ENCODE data around the gene ASTL. TPM values are rescaled to one million over a fixed set of nuclear protein-coding genes. Genes with fewer than 3 reads are reported as not detected.
A peak's percentile ranks its signal among the peaks of the same experiment; 100 is the strongest.

ASTL gene
- polyA plus RNA-seq, 2 donors: 0.26 to 0.32 TPM

- no peak overlapping the region for H3K4me3 ChIP-seq (ENCODE audit: low read depth in 1 of 2, low read length in 2 of 2)
- WGBS, 2 donors: 96 to 97% methylated on average over 23 to 24 of the region's 24 CpGs
These were observed 23.3 kb downstream of the ASTL start for GRCh38 chr2:96114903-96115581.

DNA sequence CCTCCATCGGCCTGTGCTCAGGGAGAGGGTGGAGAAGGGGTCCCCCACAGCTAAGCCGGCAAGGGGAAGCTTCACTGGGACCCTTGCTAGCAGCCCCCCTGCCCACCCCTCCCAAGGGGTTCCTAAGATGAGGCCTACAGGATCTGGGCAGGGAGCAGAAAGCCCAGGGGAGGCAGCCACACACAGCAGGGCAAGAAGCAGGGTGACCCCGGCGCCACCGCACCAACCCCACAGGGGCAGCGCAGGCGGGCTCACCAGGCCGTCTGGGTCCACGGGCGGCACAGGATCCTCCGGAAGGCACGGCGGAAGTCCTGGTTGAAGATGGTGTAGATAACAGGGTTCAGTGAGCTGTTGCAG, 23.8 kb downstream of the ASTL start:
- H3K36me3 ChIP-seq (ENCODE audit: control insufficient read depth in 2 of 2, insufficient read depth in 2 of 2, low read length in 1 of 2): no peaks in the 10 kb centered on the region
- 89 to 92% methylated on average over 13 of the region's 13 CpGs for WGBS, 2 donors
- no peak overlapping the region for H3K27ac ChIP-seq (ENCODE audit: low read depth in 2 of 2, low read length in 1 of 2)
- H3K4me1 ChIP-seq (ENCODE audit: control insufficient read depth in 2 of 2, insufficient read depth in 2 of 2, low read length in 1 of 2): peaks cover 3 to 8% of the 10 kb centered on the region in 2 donors
- peak overlapping the region in 1 of 2 donors; percentile 8 for H3K4me3 ChIP-seq (ENCODE audit: low read depth in 1 of 2, low read length in 2 of 2)
- H3K9me3 ChIP-seq (ENCODE audit: control insufficient read depth in 2 of 2, insufficient read depth in 1 of 2, low read depth in 1 of 2, low read length in 1 of 2): peaks cover 0 to 6% of the 10 kb centered on the region in 2 donors
- H3K27me3 ChIP-seq (ENCODE audit: control insufficient read depth in 1 of 2, insufficient read depth in 2 of 2, low read length in 2 of 2): no peaks in the 10 kb centered on the region

More at GRCh38 chr2:96114903-96115581, 23.3 kb downstream of the ASTL start:
- no peaks in the 10 kb centered on the region for H3K27me3 ChIP-seq (ENCODE audit: control insufficient read depth in 1 of 2, insufficient read depth in 2 of 2, low read length in 2 of 2)
- no peaks in the 10 kb centered on the region for H3K36me3 ChIP-seq (ENCODE audit: control insufficient read depth in 2 of 2, insufficient read depth in 2 of 2, low read length in 1 of 2)
- peaks cover 0 to 6% of the 10 kb centered on the region in 2 donors for H3K9me3 ChIP-seq (ENCODE audit: control insufficient read depth in 2 of 2, insufficient read depth in 1 of 2, low read depth in 1 of 2, low read length in 1 of 2)
- H3K27ac ChIP-seq (ENCODE audit: low read depth in 2 of 2, low read length in 1 of 2): no peak overlapping the region
- peaks cover 3 to 8% of the 10 kb centered on the region in 2 donors for H3K4me1 ChIP-seq (ENCODE audit: control insufficient read depth in 2 of 2, insufficient read depth in 2 of 2, low read length in 1 of 2)

DNA sequence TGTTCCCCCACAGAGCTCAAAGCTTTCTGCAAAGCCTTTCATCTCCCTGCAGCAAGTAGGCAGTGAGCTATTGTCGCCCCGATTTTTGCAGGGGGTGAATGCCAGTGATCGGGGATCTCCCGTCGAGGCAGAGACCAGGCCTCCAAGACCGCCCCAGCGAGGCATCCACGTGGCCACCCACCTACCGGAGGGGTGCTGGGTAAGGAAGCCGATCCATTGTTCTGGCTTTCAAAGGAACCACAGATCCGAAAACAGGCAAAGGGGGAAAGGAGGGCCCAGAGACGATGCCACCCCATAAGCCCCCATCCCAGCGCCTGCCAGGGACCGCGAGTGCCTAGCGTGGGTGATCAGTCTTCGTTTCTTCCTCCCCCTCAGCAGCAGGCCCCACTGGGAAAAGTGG, 24.4 kb downstream of the ASTL start:
- Histone ChIP-seq H3K27me3 (ENCODE audit: control insufficient read depth in 1 of 2, insufficient read depth in 2 of 2, low read length in 2 of 2) (no peaks in the 10 kb centered on the region), H3K27ac (ENCODE audit: low read depth in 2 of 2, low read length in 1 of 2) (no peak overlapping the region)

GRCh38 chr2:96113367-96113677, 25.0 kb downstream of the ASTL start:
- Histone ChIP-seq H3K36me3 (ENCODE audit: control insufficient read depth in 2 of 2, insufficient read depth in 2 of 2, low read length in 1 of 2) (no peaks in the 10 kb centered on the region), H3K4me3 (ENCODE audit: low read depth in 1 of 2, low read length in 2 of 2) (no peak overlapping the region), H3K4me1 (ENCODE audit: control insufficient read depth in 2 of 2, insufficient read depth in 2 of 2, low read length in 1 of 2) (peaks cover 3 to 10% of the 10 kb centered on the region in 2 donors), H3K27me3 (ENCODE audit: control insufficient read depth in 1 of 2, insufficient read depth in 2 of 2, low read length in 2 of 2) (no peaks in the 10 kb centered on the region), H3K27ac (ENCODE audit: low read depth in 2 of 2, low read length in 1 of 2) (no peak overlapping the region), H3K9me3 (ENCODE audit: control insufficient read depth in 2 of 2, insufficient read depth in 1 of 2, low read depth in 1 of 2, low read length in 1 of 2) (peaks cover 0 to 6% of the 10 kb centered on the region in 2 donors)
- 89 to 91% methylated on average over 7 of the region's 7 CpGs for WGBS, 2 donors

More for the DNA sequence above, 24.4 kb downstream of the ASTL start:
- Histone ChIP-seq H3K4me3 (ENCODE audit: low read depth in 1 of 2, low read length in 2 of 2) (no peak overlapping the region), H3K36me3 (ENCODE audit: control insufficient read depth in 2 of 2, insufficient read depth in 2 of 2, low read length in 1 of 2) (no peaks in the 10 kb centered on the region), H3K4me1 (ENCODE audit: control insufficient read depth in 2 of 2, insufficient read depth in 2 of 2, low read length in 1 of 2) (peaks cover 3 to 8% of the 10 kb centered on the region in 2 donors), H3K9me3 (ENCODE audit: control insufficient read depth in 2 of 2, insufficient read depth in 1 of 2, low read depth in 1 of 2, low read length in 1 of 2) (peaks cover 0 to 6% of the 10 kb centered on the region in 2 donors)
- WGBS, 2 donors: 90 to 91% methylated on average over 17 of the region's 17 CpGs

DNA sequence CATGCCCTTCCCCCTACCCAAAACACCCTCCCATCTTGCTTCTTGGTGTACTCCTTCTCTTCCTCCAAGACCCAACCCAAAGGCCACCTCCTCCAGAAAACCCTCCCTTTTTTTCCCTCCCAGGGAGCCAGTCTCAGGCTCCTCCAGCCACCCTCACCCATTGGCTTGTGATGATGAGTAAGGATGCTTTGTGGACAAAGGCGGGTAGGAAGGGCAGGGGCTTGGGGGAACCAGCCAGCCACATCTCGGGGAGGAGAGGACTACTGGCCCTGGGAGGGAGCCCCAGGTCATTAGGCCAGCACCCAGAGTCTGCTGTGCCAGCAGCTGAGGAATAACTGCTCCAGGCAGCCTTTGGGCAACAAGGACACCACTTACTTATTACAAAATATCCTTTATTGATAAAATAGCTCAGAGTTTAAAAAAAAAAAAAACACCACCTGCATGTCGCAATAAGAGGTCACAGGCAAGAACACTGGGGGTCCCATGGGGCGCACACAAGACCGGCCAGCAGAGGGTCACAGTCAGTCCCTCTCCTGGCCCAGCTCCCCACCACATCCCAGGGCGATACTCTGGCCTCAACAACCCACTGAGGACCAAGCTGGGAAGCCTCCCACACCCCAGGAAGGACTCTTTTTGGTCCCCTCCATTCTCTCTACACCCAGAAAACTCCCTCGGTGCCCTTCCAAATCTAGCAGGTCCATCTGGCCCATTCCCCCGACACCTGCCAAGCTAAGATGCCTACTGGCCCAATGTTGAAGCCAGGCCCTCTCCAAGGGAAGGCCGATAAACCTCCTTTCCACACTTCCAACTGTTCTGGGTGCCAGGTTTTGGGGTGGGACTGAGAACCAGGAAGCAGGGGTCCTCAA, 25.6 kb downstream of the ASTL start:
- WGBS, 2 donors: 89 to 90% methylated on average over 9 of the region's 9 CpGs
- H3K4me3 ChIP-seq (ENCODE audit: low read depth in 1 of 2, low read length in 2 of 2): no peak overlapping the region
- H3K27me3 ChIP-seq (ENCODE audit: control insufficient read depth in 1 of 2, insufficient read depth in 2 of 2, low read length in 2 of 2): no peaks in the 10 kb centered on the region
- H3K9me3 ChIP-seq (ENCODE audit: control insufficient read depth in 2 of 2, insufficient read depth in 1 of 2, low read depth in 1 of 2, low read length in 1 of 2): peaks cover 0 to 6% of the 10 kb centered on the region in 2 donors
- H3K27ac ChIP-seq (ENCODE audit: low read depth in 2 of 2, low read length in 1 of 2): no peak overlapping the region
- no peaks in the 10 kb centered on the region for H3K36me3 ChIP-seq (ENCODE audit: control insufficient read depth in 2 of 2, insufficient read depth in 2 of 2, low read length in 1 of 2)
- H3K4me1 ChIP-seq (ENCODE audit: control insufficient read depth in 2 of 2, insufficient read depth in 2 of 2, low read length in 1 of 2): peaks cover 3 to 10% of the 10 kb centered on the region in 2 donors

DNA sequence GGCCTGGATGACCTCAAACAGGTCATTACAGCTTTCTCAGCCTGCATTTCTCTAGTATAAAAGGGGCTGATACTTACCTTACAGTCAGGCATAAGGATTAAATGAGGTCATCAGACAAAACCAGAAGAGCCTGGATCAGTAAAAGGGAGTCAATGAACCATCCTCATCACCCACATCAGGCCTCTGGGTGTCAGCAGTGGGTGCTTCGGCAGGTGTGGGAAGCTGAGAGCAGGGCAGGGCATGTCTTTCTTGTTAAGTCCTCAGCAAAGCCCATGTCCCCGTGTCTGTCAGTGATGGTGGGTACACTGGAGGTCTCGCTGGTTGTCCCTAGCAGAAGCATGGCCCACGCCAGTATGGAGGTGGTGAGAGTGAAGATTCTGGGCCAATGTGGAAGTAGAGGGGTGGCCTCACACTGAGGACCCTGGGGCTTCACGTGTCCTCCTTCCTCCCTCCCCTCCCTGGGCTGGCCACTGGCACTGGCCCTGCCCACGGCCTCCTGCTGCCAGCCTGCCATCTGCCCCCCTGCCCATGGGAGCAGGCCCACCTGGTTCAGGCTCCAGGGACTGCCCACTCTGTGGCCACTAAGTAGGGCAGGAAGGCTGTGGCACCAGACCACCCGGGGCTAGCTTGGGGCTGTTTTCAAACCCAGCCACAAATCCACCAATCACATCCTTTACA, 26.3 kb downstream of the ASTL start:
- Histone ChIP-seq H3K4me1 (ENCODE audit: control insufficient read depth in 2 of 2, insufficient read depth in 2 of 2, low read length in 1 of 2) (peaks cover 3 to 7% of the 10 kb centered on the region in 2 donors), H3K4me3 (ENCODE audit: low read depth in 1 of 2, low read length in 2 of 2) (no peak overlapping the region), H3K27ac (ENCODE audit: low read depth in 2 of 2, low read length in 1 of 2) (no peak overlapping the region), H3K36me3 (ENCODE audit: control insufficient read depth in 2 of 2, insufficient read depth in 2 of 2, low read length in 1 of 2) (no peaks in the 10 kb centered on the region), H3K9me3 (ENCODE audit: control insufficient read depth in 2 of 2, insufficient read depth in 1 of 2, low read depth in 1 of 2, low read length in 1 of 2) (peaks cover 0 to 6% of the 10 kb centered on the region in 2 donors), H3K27me3 (ENCODE audit: control insufficient read depth in 1 of 2, insufficient read depth in 2 of 2, low read length in 2 of 2) (no peaks in the 10 kb centered on the region)
- 74 to 82% methylated on average over 7 of the region's 7 CpGs for WGBS, 2 donors

GRCh38 chr2:96111257-96111640, 27.1 kb downstream of the ASTL start:
- Histone ChIP-seq H3K27ac (ENCODE audit: low read depth in 2 of 2, low read length in 1 of 2) (no peak overlapping the region), H3K4me1 (ENCODE audit: control insufficient read depth in 2 of 2, insufficient read depth in 2 of 2, low read length in 1 of 2) (peaks cover under 1 to 7% of the 10 kb centered on the region in 2 donors), H3K27me3 (ENCODE audit: control insufficient read depth in 1 of 2, insufficient read depth in 2 of 2, low read length in 2 of 2) (no peaks in the 10 kb centered on the region), H3K36me3 (ENCODE audit: control insufficient read depth in 2 of 2, insufficient read depth in 2 of 2, low read length in 1 of 2) (no peaks in the 10 kb centered on the region), H3K9me3 (ENCODE audit: control insufficient read depth in 2 of 2, insufficient read depth in 1 of 2, low read depth in 1 of 2, low read length in 1 of 2) (peaks cover 0 to 6% of the 10 kb centered on the region in 2 donors), H3K4me3 (ENCODE audit: low read depth in 1 of 2, low read length in 2 of 2) (no peak overlapping the region)
- WGBS, 2 donors: 75 to 81% methylated on average over 4 of the region's 4 CpGs

DNA sequence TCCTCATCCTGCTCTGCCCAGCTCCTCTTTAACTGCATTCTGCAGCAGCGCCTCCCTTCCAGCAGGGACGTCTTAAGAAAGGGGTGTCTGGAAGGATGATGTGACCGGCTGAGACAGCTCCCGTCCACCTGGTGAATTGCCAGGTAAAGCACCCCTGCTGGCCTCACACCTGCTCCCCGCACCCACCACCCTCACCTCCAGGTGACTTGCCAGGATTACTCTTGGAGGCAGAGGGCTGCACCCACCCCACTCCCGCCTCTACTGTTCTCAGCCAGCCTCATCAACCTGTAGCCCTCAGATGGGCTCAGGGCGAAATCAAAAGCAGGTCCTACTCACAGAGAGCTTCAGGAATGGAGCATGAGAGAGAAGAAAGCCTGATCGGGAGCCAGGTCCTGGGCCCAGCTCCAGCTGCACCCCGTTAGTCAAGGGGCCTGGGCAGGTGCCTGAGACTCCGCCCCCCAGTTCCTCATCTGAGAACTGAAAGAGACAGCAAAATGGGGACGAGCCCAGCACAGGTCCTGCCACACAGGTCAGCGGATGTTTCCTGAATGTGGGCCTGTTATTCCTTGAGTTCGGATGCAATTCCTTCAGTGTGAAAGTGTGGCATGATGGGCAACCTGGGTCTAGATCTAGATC, 27.6 kb downstream of the ASTL start:
- 77% methylated on average over 13 of the region's 13 CpGs for WGBS, 2 donors

DNA sequence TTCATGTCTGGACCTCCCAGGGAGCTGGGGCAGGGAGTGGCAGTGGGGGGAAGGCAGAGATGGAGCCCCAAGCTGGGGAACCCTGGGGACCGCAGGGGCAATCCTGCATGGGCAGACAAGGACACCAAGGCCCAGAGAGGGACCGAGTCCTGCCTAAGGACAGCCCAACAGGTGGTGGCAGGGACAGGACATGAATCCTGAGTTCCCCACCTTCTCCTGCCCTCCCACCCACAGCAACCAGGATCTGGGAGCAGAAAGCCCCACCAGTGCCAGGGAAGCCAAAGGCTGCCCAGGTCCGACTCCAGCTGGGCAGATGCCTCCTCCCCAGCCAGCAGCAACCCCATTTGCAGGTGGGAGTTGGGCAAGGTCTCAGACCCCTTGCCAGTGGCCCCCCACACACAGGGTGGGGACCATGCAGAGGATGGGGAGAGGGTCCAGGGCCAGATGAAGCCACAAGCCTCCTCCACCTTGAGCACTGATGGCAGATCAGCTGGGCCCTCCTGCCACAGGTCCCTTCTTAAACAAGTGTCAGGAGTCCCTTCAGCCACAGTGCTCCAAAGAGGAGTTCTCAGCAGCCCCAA, 28.3 kb downstream of the ASTL start:
- H3K27ac ChIP-seq (ENCODE audit: low read depth in 2 of 2, low read length in 1 of 2): no peak overlapping the region
- H3K27me3 ChIP-seq (ENCODE audit: control insufficient read depth in 1 of 2, insufficient read depth in 2 of 2, low read length in 2 of 2): no peaks in the 10 kb centered on the region
- H3K9me3 ChIP-seq (ENCODE audit: control insufficient read depth in 2 of 2, insufficient read depth in 1 of 2, low read depth in 1 of 2, low read length in 1 of 2): peaks cover 6 to 9% of the 10 kb centered on the region in 2 donors
- H3K36me3 ChIP-seq (ENCODE audit: control insufficient read depth in 2 of 2, insufficient read depth in 2 of 2, low read length in 1 of 2): no peaks in the 10 kb centered on the region
- H3K4me3 ChIP-seq (ENCODE audit: low read depth in 1 of 2, low read length in 2 of 2): no peak overlapping the region
- WGBS, 2 donors: 79 to 90% methylated on average over 2 to 3 of the region's 3 CpGs
- H3K4me1 ChIP-seq (ENCODE audit: control insufficient read depth in 2 of 2, insufficient read depth in 2 of 2, low read length in 1 of 2): peaks cover 0 to 2% of the 10 kb centered on the region in 2 donors

More for the DNA sequence above, 27.6 kb downstream of the ASTL start:
- Histone ChIP-seq H3K36me3 (ENCODE audit: control insufficient read depth in 2 of 2, insufficient read depth in 2 of 2, low read length in 1 of 2) (no peaks in the 10 kb centered on the region), H3K4me1 (ENCODE audit: control insufficient read depth in 2 of 2, insufficient read depth in 2 of 2, low read length in 1 of 2) (peaks cover 0 to 2% of the 10 kb centered on the region in 2 donors), H3K4me3 (ENCODE audit: low read depth in 1 of 2, low read length in 2 of 2) (no peak overlapping the region), H3K9me3 (ENCODE audit: control insufficient read depth in 2 of 2, insufficient read depth in 1 of 2, low read depth in 1 of 2, low read length in 1 of 2) (peaks cover 0 to 4% of the 10 kb centered on the region in 2 donors), H3K27ac (ENCODE audit: low read depth in 2 of 2, low read length in 1 of 2) (no peak overlapping the region), H3K27me3 (ENCODE audit: control insufficient read depth in 1 of 2, insufficient read depth in 2 of 2, low read length in 2 of 2) (no peaks in the 10 kb centered on the region)
